GM21825 (cell line): Measurements from ENCODE around the gene PLEKHA8.
A peak's percentile ranks its signal among the peaks of the same experiment; 100 is the strongest.

Experiments used
- ATAC-seq: cut with Tn5 transposase; IDR thresholded peaks from one replicate; pipeline ENCODE4 v1.9.1; 2021; ENCODE audit warnings: mild to moderate bottlenecking, moderate library complexity; ENCODE audit not compliant: unreplicated experiment

The PLEKHA8 gene

DNA sequence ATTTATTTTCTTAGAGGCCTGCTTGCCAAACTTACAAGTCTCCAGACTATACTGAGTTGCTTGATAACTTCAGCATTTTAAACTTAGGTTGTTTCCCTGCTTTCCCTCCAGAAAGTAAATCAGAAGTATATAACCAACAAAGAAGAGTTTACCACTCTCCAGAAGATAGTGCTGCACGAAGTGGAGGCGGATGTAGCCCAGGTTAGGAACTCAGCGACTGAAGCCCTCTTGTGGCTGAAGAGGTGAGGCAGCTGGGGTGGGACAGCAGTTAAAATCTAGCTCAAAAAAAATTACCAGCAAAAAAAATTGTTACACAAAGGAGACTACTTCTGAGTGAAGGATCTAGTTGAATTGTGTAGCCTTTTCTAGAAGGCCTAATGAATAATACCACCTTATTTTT is 33.6 kb downstream of the PLEKHA8 start:
- ATAC-seq = peak; percentile 79

- ATAC-seq = no peak
These were observed 34.4 kb downstream of the PLEKHA8 start for GRCh38 chr7:30062587-30062986.

- ATAC-seq = no peak
These were observed 37.5 kb downstream of the PLEKHA8 start for GRCh38 chr7:30065746-30066145.

- no peak for ATAC-seq
These were observed 38.5 kb downstream of the PLEKHA8 start for GRCh38 chr7:30066687-30067086.

DNA sequence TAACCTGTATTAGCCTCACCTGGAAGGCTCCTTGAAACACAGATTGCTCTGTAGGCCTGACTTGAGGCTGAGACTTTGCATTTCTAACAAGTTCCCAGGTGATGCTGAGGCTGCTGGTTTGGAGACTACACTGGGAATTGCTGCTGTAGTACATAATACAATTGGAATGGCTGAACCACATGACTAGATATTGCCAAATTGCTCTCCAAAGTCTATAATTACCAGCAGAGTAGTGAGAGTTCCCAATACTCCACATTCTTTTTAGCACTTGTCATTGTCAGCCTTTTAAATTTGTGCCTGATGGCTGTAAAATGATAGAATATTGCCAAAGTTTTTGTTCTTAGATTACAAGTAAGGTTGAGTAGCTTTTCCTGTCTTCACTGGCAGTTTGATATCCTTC is 39.9 kb downstream of the PLEKHA8 start:
- no peak for ATAC-seq

DNA sequence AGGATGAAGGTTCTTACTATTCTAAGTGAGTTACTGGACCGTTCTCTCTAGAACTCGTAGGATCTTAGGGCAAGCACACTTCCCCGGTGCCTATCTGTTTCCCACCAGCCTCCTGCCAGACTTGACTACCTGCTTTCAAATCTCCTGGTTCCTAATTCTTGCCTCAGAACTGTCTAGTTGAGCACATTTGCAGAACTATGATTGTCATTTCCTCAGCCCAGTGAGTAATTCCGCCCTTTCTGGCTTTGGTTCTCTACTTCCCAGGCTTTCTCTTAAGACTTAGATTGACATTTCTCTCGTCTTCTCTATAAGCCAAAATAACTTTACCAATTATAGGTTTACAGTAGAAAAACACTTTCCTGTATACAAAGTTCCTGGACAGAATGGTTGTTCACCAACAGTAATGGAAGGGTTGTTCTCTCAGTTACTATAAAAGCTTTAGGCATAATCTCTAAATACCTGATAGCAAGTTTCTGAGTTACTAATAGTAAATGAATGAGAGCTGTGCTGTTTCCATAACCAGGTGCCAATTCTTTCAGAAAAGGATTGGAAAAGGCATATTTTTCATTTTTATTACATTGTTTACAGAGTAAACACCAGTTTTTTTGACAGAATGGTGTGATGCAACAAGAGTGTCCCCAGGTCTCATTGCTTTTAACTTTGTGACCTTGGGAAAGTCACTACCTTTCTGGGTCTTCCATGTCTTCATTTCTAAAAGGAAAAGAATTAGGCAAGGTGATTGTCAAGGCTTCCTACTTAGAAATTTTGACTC is 41.1 kb downstream of the PLEKHA8 start:
- no peak for ATAC-seq

- ATAC-seq = no peak
These were observed 41.8 kb downstream of the PLEKHA8 start for GRCh38 chr7:30070052-30070451.

DNA sequence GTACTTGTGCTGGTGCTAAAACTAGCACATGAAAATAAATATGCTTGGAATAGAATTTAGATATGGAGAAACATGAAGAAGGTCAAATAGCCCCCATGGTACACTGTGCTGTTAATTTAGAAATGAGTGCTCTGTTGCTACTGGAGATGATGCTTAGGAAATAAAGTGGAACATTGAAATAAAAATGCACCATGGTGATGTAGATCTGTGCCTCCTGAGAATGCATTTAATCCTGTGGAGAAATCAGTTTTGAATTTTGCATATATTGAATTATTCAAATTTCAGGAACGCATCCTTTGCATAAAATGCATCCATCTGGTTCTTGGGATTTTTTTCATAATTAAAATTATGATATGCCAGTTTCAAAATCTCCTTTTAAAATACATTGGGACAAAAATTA is 44.5 kb downstream of the PLEKHA8 start:
- ATAC-seq = no peak

DNA sequence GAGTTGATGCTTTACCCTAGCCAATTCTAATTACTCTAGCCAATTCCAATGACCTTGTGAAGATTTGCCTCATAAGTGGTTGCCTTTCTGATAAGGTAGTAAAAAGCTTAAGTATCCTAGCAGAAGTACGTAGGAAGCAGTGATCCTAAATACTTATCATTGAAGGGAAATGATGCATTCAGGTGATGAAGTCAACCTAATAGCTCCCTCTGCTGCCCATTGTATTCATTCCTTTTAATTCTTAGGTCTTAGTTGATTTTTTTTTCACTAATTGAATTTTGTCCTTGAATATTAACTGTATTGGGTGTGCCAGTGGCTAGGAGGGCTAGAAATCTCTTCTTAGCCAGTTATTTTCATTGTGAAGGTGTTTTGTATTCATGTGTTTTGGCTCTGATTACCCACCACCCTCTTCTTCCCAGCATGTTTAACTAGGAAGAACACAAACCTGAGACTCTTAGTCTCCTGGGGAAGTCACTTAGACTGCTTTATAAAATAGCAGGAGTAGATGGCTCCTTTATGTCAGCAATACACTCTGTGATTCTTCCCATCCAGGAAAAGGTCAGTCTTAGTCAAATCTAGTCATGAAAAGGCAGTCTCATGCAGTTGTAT is 46.3 kb downstream of the PLEKHA8 start:
- ATAC-seq = no peak

GRCh38 chr7:30076411-30076810 is 48.2 kb downstream of the PLEKHA8 start:
- ATAC-seq = no peak

- ATAC-seq = no peak
These were observed 50.1 kb downstream of the PLEKHA8 start for GRCh38 chr7:30078280-30078679.

DNA sequence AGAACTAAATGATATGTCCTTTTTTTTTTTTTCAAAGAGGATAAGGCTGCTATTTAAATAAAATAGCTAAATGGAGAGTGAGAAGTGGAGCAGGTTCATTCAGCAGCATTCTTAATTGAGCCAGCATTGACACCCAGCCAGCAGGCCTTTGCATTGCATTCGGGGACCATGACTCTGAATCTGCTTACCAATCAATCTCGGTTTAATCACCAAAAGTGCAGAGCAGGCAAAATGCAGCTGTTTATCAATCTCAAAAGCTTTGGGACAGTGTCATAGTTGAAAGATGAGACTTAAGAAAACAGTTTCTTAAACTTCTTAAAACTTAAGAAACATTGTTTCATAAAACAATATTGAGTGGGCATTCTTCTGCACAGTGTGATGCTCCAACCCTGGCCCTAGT is 51.7 kb downstream of the PLEKHA8 start:
- ATAC-seq = no peak

- ATAC-seq = no peak
These were observed 52.6 kb downstream of the PLEKHA8 start for GRCh38 chr7:30080818-30081217.

GRCh38 chr7:30082686-30083085 is 54.5 kb downstream of the PLEKHA8 start:
- no peak for ATAC-seq

DNA sequence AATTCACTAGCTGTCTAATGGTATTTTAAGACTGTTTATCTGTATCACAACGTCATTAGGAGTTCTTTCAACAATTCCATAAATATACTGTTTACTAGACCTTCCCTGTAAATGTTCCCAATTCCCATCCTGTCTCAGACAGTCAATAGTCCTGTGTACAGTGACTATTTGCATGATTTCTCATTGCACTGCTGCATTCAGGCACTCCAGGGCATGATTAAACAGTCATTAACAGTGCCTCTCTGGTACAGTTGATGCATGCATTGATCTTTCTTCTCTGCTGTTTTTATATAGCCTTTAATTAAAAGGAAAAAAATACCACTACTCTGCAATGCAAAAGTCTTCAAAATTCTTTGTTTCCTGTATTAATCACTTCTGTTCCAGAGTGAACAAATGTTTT is 55.1 kb downstream of the PLEKHA8 start:
- ATAC-seq = no peak

GRCh38 chr7:30084212-30084611 is 56.0 kb downstream of the PLEKHA8 start:
- ATAC-seq = no peak

- ATAC-seq = no peak
These were observed 58.3 kb downstream of the PLEKHA8 start for GRCh38 chr7:30086529-30086928.

DNA sequence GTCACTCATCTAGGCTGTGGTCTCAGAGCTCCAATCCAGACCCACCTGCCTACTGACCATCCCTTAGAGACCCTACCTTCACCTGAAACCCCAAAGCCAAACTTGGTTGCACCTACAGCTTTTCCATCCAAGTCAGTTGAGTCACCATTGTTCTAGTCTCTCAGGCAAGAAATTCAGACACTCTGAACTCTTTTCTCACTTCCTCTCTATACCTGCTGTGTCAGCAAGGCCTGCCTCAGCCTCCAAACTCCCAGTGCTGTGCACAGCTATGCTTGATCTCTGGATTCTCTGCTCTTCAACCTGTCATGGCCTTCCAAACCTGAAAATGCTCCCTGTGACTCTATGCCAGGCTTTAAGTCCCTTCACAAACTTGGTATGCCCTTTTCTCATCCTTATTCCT is 59.2 kb downstream of the PLEKHA8 start:
- ATAC-seq = peak; percentile 52

DNA sequence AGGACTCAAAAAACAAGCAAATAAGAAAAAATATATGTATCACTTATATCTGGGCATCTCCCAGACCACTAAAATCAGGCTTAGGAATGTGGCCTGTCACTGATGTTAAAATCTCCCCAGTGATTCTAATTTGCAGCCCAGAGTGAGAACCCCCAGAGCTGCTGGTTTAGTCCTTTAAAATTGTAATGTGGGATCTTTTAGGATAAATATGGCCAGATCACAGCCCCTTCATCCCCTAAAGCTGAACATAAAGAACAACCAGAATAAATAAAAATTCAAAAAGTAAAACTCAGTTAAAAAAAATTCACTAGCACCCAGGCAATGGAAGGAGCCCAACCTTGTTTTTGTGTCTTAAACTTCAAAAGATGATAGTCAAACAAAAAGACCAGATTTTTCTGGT is 60.1 kb downstream of the PLEKHA8 start:
- no peak for ATAC-seq

- ATAC-seq = no peak
These were observed 61.9 kb downstream of the PLEKHA8 start for GRCh38 chr7:30090111-30090510.

GRCh38 chr7:30091491-30091912 is 63.3 kb downstream of the PLEKHA8 start:
- no peak for ATAC-seq

DNA sequence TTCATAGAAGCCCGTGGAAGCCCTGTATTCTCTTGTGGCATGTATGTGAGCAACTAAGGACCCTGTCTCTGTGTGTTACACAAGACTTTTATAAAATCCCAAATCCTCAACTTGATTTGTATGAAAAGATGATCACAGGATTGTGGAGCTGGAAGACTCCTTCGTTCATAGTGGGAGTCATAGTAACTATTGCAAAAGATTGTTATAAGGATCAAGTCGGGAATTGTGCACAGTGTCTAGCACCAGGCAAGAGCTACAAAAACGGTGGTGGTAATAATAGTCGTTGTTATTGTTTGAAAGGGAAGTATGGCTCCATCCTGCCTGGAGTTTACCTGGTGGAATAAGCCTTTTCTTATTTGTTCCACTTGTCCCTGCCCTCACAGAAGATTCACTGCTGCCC is 63.8 kb downstream of the PLEKHA8 start:
- ATAC-seq = no peak
